Parathyroid adenoma (tissue), 2 donors: ENCODE results near the gene SHISA2.

ENCODE experiments used
- H2AFZ ChIP-seq: fragments of 300-600 bp; sonication (generic); one replicate; pipeline ENCODE4 v1.7.0; 2017; ENCODE audit warnings: antibody characterized with exemption, mild to moderate bottlenecking
- H3K27ac ChIP-seq: fragments of 300-600 bp; sonication (generic); one replicate; pipeline ENCODE4 v1.7.0; 2017
- H3K27me3 ChIP-seq: fragments of 300-600 bp; sonication (generic); one replicate; pipeline ENCODE4 v1.7.0; 2017; ENCODE audit warnings: low read length; ENCODE audit not compliant: control insufficient read depth, insufficient read depth
- H3K36me3 ChIP-seq: fragments of 300-600 bp; sonication (generic); one replicate; pipeline ENCODE4 v1.7.0; 2017; ENCODE audit warnings: low read length; ENCODE audit not compliant: control insufficient read depth, insufficient read depth
- H3K4me1 ChIP-seq: fragments of 300-600 bp; sonication (generic); one replicate; pipeline ENCODE4 v1.7.0; 2017; ENCODE audit warnings: control low read depth
- H3K4me2 ChIP-seq: fragments of 300-600 bp; sonication (generic); one replicate; pipeline ENCODE4 v1.7.0; 2017; ENCODE audit warnings: low read length
- H3K4me3 ChIP-seq: fragments of 300-600 bp; sonication (generic); one replicate; pipeline ENCODE4 v1.7.0; 2017; ENCODE audit warnings: low read depth, low read length
- H3K79me2 ChIP-seq: fragments of 300-600 bp; sonication (generic); one replicate; pipeline ENCODE4 v1.7.0; 2017; ENCODE audit warnings: control low read depth
- H3K9ac ChIP-seq: fragments of 300-600 bp; sonication (generic); one replicate; pipeline ENCODE4 v1.7.0; 2017; ENCODE audit warnings: mild to moderate bottlenecking
- H3K9me3 ChIP-seq: fragments of 300-600 bp; sonication (generic); one replicate; pipeline ENCODE4 v1.7.0; 2017; ENCODE audit warnings: low read length; ENCODE audit not compliant: control insufficient read depth
- CTCF ChIP-seq: fragments of 300-600 bp; sonication (generic); IDR thresholded peaks from one replicate; pipeline ENCODE4 v1.7.0; 2017; ENCODE audit warnings: antibody characterized with exemption, mild to moderate bottlenecking
- donor health status: primary hyperparathyroidism.

Gene SHISA2

DNA sequence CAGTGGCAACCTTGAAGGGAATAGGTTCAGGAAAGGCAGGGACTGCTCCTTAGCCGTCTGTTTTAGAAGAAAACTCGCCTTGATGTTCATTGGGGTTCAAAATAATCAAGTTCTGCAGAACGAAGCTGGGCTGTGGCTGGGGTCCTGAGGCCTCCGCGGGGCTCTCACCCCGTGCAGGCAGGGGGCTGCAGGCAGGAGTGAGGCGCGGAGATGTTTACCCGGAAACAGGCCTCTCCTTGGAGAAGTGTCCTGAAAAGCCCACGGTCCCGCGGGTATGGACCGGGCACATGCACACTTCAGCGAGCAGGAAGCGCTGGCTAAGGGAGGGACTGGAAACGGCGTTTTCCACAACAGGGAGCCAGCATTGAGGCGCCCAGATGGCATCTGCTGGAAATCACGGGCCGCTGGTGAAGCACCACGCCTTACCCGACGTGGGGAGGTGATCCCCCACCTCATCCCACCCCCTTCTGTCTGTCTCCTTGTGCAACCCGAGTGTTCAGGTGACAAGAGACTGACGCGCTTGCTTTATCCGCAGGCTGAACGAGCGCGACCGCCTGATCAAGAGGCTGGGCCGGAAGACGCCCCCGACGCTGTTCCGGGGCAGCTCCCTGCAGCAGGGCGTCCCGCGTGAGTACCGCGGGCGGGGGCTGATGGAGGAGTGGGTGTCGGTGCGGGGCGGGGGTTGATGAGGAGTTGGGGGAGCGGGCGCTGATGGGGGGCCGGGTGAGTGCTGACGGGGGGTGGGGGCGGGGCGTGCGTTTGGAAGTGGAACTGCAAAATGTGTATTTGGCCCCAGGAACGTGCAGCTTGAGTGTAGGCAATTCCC, 39.6 kb downstream of the SHISA2 start:
- no peak overlapping the region for H3K4me3 ChIP-seq
- H3K36me3 ChIP-seq = no peaks in the 10 kb centered on the region
- no peaks in the 10 kb centered on the region for H3K4me1 ChIP-seq
- H2AFZ ChIP-seq = no peak overlapping the region
- no peak for TF ChIP-seq CTCF
- H3K9ac ChIP-seq = no peak overlapping the region
- H3K79me2 ChIP-seq = no peaks in the 10 kb centered on the region
- H3K27ac ChIP-seq = no peak overlapping the region
- no peaks in the 10 kb centered on the region for H3K27me3 ChIP-seq
- no peaks in the 10 kb centered on the region for H3K9me3 ChIP-seq
- no peak overlapping the region for H3K4me2 ChIP-seq

- Histone ChIP-seq H3K9me3 (no peaks in the 10 kb centered on the region), H3K27me3 (no peaks in the 10 kb centered on the region), H3K4me1 (no peaks in the 10 kb centered on the region), H3K4me2 (no peak overlapping the region), H3K4me3 (no peak overlapping the region), H2AFZ (no peak overlapping the region), H3K79me2 (no peaks in the 10 kb centered on the region), H3K36me3 (no peaks in the 10 kb centered on the region), H3K9ac (no peak overlapping the region), H3K27ac (no peak overlapping the region)
- no peak for TF ChIP-seq CTCF
These were observed 40.6 kb downstream of the SHISA2 start for GRCh38 chr13:26011208-26011573.

DNA sequence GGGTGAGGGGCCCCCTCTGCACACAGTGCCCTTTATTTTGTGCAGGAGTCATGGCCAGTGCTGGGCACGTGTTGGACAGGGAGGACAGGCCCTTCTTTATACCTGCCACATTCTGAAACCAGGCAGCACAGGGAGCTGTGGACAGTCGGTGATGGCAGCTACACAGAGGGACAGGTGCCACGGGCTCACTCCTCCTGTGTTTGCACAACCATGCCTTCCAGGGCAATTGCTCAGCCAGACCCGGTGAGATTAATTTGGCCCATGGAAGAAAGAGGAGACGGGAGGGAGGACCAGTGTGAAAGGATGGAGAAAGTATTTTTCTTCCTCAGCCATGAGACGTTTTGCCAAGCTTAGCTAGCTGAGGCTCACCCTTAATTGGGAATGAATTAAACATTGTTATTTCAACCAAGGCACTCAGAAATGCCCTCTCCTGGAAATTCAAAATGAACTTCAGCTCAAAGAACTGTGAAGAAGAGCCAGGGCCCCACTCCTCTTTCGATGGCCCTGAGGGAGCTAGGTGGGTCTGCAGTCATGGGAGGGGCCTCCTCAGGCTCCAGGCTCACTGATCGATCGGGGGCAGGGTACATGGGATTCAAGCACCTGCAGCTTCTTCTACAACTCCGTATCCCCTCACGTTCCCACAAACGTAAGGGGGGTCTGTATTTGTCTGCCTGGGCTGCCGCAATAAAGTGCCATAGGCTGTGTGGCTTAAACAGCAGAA, 41.2 kb downstream of the SHISA2 start:
- no peak for TF ChIP-seq CTCF
- no peaks in the 10 kb centered on the region for H3K4me1 ChIP-seq
- H3K4me3 ChIP-seq = no peak overlapping the region
- H3K27me3 ChIP-seq = no peaks in the 10 kb centered on the region
- no peaks in the 10 kb centered on the region for H3K9me3 ChIP-seq
- no peak overlapping the region for H3K4me2 ChIP-seq
- no peaks in the 10 kb centered on the region for H3K79me2 ChIP-seq
- H3K27ac ChIP-seq = no peak overlapping the region
- no peaks in the 10 kb centered on the region for H3K36me3 ChIP-seq
- no peak overlapping the region for H2AFZ ChIP-seq
- no peak overlapping the region for H3K9ac ChIP-seq

DNA sequence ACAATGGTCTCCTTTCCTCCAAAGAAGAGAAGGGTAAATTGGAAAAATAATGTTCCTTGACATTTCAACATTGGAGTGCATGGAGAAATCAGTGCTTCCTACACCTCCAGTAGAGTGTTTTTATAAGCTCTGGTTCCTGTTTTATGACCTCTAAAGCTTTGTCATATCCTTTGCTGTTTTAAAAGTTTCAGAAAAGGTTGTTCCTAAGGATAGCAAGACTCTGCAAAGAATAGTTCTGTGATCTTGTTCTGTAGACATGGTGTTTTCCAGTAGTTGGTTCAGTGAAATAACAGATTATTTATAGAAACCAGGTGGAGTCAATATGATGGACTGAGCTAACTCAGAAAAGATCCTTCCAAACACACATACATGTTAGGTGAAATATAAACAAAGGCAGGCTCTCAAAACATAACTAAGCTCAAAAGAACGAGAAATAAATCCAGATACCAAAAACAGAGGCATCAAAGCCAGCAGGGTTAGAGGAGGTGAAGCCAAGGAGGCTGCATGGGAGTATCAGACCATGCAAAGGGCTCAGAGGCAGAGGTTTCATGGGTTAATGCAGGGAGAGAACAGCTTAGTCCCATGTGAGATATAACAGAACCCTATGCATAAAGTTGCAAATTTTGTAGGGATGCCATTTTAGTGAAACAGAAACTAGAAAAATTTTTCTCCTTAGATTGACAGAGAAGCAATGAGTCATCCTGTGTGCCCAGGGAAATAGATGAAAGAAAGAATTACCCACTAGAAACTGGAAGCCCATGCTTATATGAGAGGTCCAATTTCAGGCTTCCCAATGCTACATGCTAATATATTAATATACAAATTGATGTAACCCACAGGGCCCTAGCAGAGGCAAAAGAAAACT, 44.3 kb downstream of the SHISA2 start:
- H3K36me3 ChIP-seq = no peaks in the 10 kb centered on the region
- no peak overlapping the region for H2AFZ ChIP-seq
- H3K79me2 ChIP-seq = no peaks in the 10 kb centered on the region
- H3K9me3 ChIP-seq = no peaks in the 10 kb centered on the region
- H3K4me1 ChIP-seq = no peaks in the 10 kb centered on the region
- no peak overlapping the region for H3K4me2 ChIP-seq
- H3K9ac ChIP-seq = no peak overlapping the region
- no peak overlapping the region for H3K27ac ChIP-seq
- H3K4me3 ChIP-seq = no peak overlapping the region
- TF ChIP-seq CTCF = no peak
- H3K27me3 ChIP-seq = no peaks in the 10 kb centered on the region
